HG03045 (cell line): Measurements from ENCODE around the gene UPF2.
"Not testable (repeated sequence)": the region's sequence is repeated elsewhere in the genome, so short reads cannot be mapped to it uniquely, and the experiment has no call there.

Experiments used
- ATAC-seq: cut with Tn5 transposase; IDR thresholded peaks from one replicate; pipeline ENCODE4 v1.9.1; 2021; ENCODE audit warnings: mild to moderate bottlenecking, moderate library complexity; ENCODE audit not compliant: unreplicated experiment

UPF2 gene

GRCh38 chr10:11908536-11908935 is 134.1 kb downstream of the UPF2 start:
- ATAC-seq = no peak

GRCh38 chr10:11907914-11908313 is 134.7 kb downstream of the UPF2 start:
- no peak for ATAC-seq

- ATAC-seq = no peak
Observed at GRCh38 chr10:11906714-11907113, 135.9 kb downstream of the UPF2 start.

GRCh38 chr10:11902646-11903045 is 140.0 kb downstream of the UPF2 start:
- ATAC-seq = no peak

GRCh38 chr10:11901833-11902475 is 140.7 kb downstream of the UPF2 start:
- no peak for ATAC-seq

- ATAC-seq = no peak
Observed at GRCh38 chr10:11901454-11901832, 141.2 kb downstream of the UPF2 start.

GRCh38 chr10:11901036-11901301 is 141.6 kb downstream of the UPF2 start:
- ATAC-seq = no peak

GRCh38 chr10:11899067-11899876 is 143.3 kb downstream of the UPF2 start:
- no peak for ATAC-seq

GRCh38 chr10:11898372-11899066 is 144.1 kb downstream of the UPF2 start:
- ATAC-seq = no peak

GRCh38 chr10:11898033-11898371 is 144.6 kb downstream of the UPF2 start:
- ATAC-seq = no peak

- ATAC-seq = no peak
Observed at GRCh38 chr10:11896549-11897200, 145.9 kb downstream of the UPF2 start.

GRCh38 chr10:11895598-11895997 is 147.0 kb downstream of the UPF2 start:
- no peak for ATAC-seq

GRCh38 chr10:11895108-11895466 is 147.5 kb downstream of the UPF2 start:
- ATAC-seq = no peak

GRCh38 chr10:11894381-11895107 is 148.1 kb downstream of the UPF2 start:
- no peak for ATAC-seq

- no peak for ATAC-seq
Observed at GRCh38 chr10:11893749-11894278, 148.8 kb downstream of the UPF2 start.

GRCh38 chr10:11891776-11892486 is 150.7 kb downstream of the UPF2 start:
- no peak for ATAC-seq

- ATAC-seq = not testable (repeated sequence)
Observed at GRCh38 chr10:11889263-11889662, 153.3 kb downstream of the UPF2 start.

GRCh38 chr10:11887381-11888227 is 155.0 kb downstream of the UPF2 start:
- no peak for ATAC-seq

GRCh38 chr10:11886851-11887250 is 155.8 kb downstream of the UPF2 start:
- ATAC-seq = no peak

- ATAC-seq = no peak
Observed at GRCh38 chr10:11886138-11886474, 156.5 kb downstream of the UPF2 start.
